ENCODE data around the gene IRS2.

DNA sequence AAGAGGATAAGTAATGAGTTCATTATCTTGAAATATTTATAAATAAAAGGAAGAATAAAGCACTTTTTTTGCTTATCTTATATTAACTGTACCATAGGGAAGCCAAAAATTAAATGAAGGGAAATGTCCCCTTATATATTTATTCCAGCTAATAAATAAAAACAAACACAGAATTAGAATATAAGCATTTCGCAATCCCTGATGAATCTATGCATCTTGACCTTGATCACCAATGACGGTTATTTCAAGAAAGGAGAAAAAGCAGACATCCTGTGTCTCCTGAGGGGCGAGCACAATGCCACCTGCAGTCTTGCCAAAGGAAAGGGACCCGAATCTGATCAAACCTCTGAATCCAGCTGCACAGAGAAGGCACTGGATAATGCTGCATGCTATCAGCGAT lies 29.3 kb upstream of the IRS2 start:
- TF ChIP-seq CTCF (conservative IDR thresholded peaks at IDR 0.05; ENCODE audit: low read length) (no peak), EZH2phosphoT487 (IDR thresholded peaks at IDR 0.05; ENCODE audit: borderline replicate concordance, low read depth, low read length) (no peak)

Measured in OCI-LY7 (cell line).